ENCODE data around the gene KPNA6.

DNA sequence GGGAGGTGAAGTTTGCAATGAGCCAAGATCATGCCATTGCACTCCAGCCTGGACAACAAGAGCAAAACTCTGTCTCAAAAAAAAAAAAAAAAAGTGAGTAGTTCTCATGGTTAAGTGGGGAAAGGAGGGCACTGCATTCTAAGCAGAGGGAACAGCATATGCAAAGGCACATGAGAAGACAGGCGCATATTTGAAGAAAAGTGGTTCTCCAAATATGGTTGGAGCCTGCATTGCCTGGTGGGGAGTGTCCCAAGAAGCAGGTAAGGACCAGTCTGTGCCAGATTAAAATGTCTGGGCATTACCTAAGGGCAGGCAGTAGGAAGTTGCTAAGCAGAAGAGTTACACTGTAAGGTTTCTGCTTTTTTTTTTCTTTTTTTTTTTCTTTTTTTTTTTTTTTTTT, 2.5 kb upstream of the KPNA6 start:
- no peak for TF ChIP-seq EZH2 (IDR thresholded peaks at IDR 0.05)
- TF ChIP-seq POLR2AphosphoS5 (IDR thresholded peaks at IDR 0.05; ENCODE audit: borderline replicate concordance, low read depth, low read length): no peak
- TF ChIP-seq FOXP2 (optimal IDR thresholded peaks at IDR 0.05; ENCODE audit: control extremely low read depth, extremely low read length, insufficient read depth): no peak

Data from SK-N-MC (cell line).